ENCODE data around the gene NRXN2. TPM values are rescaled to one million over a fixed set of nuclear protein-coding genes. Genes with fewer than 3 reads are reported as not detected.
"Not testable (repeated sequence)": the region's sequence is repeated elsewhere in the genome, so short reads cannot be mapped to it uniquely, and the experiment has no call there.

Gene NRXN2
- total RNA-seq, 1 donor from 2014 or later, result 3.5 TPM

- intact Hi-C loops (cut with DNase I), result no loop called here
- no peak for DNase-seq (ENCODE audit: low spot score)
Observed at GRCh38 chr11:64712430-64713015, 10.5 kb downstream of the NRXN2 start.

GRCh38 chr11:64711956-64712362 lies 11.0 kb downstream of the NRXN2 start:
- intact Hi-C loops (cut with DNase I), result no loop called here

GRCh38 chr11:64711138-64711955 lies 11.7 kb downstream of the NRXN2 start:
- intact Hi-C loops (cut with DNase I), result no loop called here
- no peak for DNase-seq (ENCODE audit: low spot score)

More at GRCh38 chr11:64711956-64712362, 11.0 kb downstream of the NRXN2 start:
- no peak for DNase-seq (ENCODE audit: low spot score)

GRCh38 chr11:64710418-64711137 lies 12.4 kb downstream of the NRXN2 start:
- DNase-seq (ENCODE audit: low spot score), result no peak
- intact Hi-C loops (cut with DNase I), result no loop called here

GRCh38 chr11:64705501-64705900 lies 17.5 kb downstream of the NRXN2 start:
- no peak for DNase-seq (ENCODE audit: low spot score)
- intact Hi-C loops (cut with DNase I), result no loop called here

GRCh38 chr11:64703048-64703447 lies 19.9 kb downstream of the NRXN2 start:
- intact Hi-C loops (cut with DNase I), result no loop called here
- DNase-seq (ENCODE audit: low spot score), result no peak

- intact Hi-C loops (cut with DNase I); DNase-seq (ENCODE audit: low spot score): not testable (repeated sequence)
Observed at GRCh38 chr11:64701956-64702355, 21.0 kb downstream of the NRXN2 start.

GRCh38 chr11:64698427-64698826 lies 24.6 kb downstream of the NRXN2 start:
- intact Hi-C loops (cut with DNase I), result no loop called here

GRCh38 chr11:64697663-64698375 lies 25.2 kb downstream of the NRXN2 start:
- no peak for DNase-seq (ENCODE audit: low spot score)

More at GRCh38 chr11:64698427-64698826, 24.6 kb downstream of the NRXN2 start:
- DNase-seq (ENCODE audit: low spot score), result no peak

GRCh38 chr11:64696045-64696444 lies 27.0 kb downstream of the NRXN2 start:
- no peak for DNase-seq (ENCODE audit: low spot score)

More at GRCh38 chr11:64697663-64698375, 25.2 kb downstream of the NRXN2 start:
- intact Hi-C loops (cut with DNase I), result no loop called here

GRCh38 chr11:64695548-64695947 lies 27.4 kb downstream of the NRXN2 start:
- intact Hi-C loops (cut with DNase I), result no loop called here
- no peak for DNase-seq (ENCODE audit: low spot score)

More at GRCh38 chr11:64696045-64696444, 27.0 kb downstream of the NRXN2 start:
- intact Hi-C loops (cut with DNase I), result no loop called here

GRCh38 chr11:64694821-64695365 lies 28.1 kb downstream of the NRXN2 start:
- no peak for DNase-seq (ENCODE audit: low spot score)
- intact Hi-C loops (cut with DNase I), result no loop called here

GRCh38 chr11:64694026-64694755 lies 28.8 kb downstream of the NRXN2 start:
- no peak for DNase-seq (ENCODE audit: low spot score)
- intact Hi-C loops (cut with DNase I), result no loop called here

- no peak for DNase-seq (ENCODE audit: low spot score)
- intact Hi-C loops (cut with DNase I), result no loop called here
Observed at GRCh38 chr11:64692764-64693331, 30.1 kb downstream of the NRXN2 start.

GRCh38 chr11:64691543-64691942 lies 31.5 kb downstream of the NRXN2 start:
- intact Hi-C loops (cut with DNase I), result no loop called here
- no peak for DNase-seq (ENCODE audit: low spot score)

- no peak for DNase-seq (ENCODE audit: low spot score)
- intact Hi-C loops (cut with DNase I), result no loop called here
Observed at GRCh38 chr11:64690235-64690634, 32.8 kb downstream of the NRXN2 start.

- DNase-seq (ENCODE audit: low spot score), result peak; percentile 94
- intact Hi-C loops (cut with DNase I), result loop anchor here (2.0 kb wide), 1 partner anchor 36 kb away; no protein-coding TSS in a partner anchor
Observed at GRCh38 chr11:64688534-64688982, 34.4 kb downstream of the NRXN2 start.

Measured in cardiac septum (tissue), 1 donor.